Measurements from ENCODE around the gene N4BP3.

DNA sequence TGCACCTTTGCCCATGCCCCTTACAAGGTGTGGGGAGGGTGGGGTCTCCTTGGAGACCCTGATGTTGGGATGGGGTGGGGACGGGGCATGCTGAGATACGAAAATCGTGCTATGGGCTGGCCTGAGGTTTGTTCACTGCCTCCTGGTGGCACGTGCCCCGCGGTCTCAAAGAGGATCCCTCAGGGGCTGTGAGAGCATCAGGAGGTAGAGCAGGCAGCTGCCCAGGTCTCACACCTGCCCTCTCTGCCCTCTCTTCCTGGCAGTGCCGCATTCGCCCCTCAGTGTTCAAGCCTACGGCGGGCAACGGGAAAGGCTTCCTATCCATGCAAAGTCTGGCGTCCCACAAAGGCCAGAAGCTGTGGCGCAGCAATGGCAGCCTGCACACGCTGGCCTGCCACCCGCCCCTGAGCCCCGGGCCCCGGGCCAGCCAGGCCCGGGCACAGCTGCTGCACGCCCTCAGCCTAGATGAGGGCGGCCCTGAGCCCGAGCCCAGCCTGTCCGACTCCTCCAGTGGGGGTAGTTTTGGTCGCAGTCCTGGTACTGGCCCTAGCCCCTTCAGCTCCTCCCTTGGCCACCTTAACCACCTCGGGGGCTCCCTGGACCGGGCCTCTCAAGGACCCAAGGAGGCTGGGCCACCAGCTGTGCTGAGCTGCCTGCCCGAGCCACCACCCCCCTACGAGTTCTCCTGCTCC lies 6.7 kb downstream of the N4BP3 start:
- TF ChIP-seq, protein P1, sequence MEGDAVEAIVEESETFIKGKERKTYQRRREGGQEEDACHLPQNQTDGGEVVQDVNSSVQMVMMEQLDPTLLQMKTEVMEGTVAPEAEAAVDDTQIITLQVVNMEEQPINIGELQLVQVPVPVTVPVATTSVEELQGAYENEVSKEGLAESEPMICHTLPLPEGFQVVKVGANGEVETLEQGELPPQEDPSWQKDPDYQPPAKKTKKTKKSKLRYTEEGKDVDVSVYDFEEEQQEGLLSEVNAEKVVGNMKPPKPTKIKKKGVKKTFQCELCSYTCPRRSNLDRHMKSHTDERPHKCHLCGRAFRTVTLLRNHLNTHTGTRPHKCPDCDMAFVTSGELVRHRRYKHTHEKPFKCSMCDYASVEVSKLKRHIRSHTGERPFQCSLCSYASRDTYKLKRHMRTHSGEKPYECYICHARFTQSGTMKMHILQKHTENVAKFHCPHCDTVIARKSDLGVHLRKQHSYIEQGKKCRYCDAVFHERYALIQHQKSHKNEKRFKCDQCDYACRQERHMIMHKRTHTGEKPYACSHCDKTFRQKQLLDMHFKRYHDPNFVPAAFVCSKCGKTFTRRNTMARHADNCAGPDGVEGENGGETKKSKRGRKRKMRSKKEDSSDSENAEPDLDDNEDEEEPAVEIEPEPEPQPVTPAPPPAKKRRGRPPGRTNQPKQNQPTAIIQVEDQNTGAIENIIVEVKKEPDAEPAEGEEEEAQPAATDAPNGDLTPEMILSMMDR (IDR thresholded peaks at IDR 0.05) = no peak
- TF ChIP-seq POLR2A (IDR thresholded peaks at IDR 0.05) = no peak
